HG03097 (cell line): ENCODE results near the gene ANKRD13C.
"Not testable (repeated sequence)": the region's sequence is repeated elsewhere in the genome, so short reads cannot be mapped to it uniquely, and the experiment has no call there.

Experiments used
- ATAC-seq: cut with Tn5 transposase; IDR thresholded peaks from one replicate; pipeline ENCODE4 v1.9.1; 2021; ENCODE audit not compliant: unreplicated experiment, low FRiP score

The ANKRD13C gene, protein sequence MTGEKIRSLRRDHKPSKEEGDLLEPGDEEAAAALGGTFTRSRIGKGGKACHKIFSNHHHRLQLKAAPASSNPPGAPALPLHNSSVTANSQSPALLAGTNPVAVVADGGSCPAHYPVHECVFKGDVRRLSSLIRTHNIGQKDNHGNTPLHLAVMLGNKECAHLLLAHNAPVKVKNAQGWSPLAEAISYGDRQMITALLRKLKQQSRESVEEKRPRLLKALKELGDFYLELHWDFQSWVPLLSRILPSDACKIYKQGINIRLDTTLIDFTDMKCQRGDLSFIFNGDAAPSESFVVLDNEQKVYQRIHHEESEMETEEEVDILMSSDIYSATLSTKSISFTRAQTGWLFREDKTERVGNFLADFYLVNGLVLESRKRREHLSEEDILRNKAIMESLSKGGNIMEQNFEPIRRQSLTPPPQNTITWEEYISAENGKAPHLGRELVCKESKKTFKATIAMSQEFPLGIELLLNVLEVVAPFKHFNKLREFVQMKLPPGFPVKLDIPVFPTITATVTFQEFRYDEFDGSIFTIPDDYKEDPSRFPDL

DNA sequence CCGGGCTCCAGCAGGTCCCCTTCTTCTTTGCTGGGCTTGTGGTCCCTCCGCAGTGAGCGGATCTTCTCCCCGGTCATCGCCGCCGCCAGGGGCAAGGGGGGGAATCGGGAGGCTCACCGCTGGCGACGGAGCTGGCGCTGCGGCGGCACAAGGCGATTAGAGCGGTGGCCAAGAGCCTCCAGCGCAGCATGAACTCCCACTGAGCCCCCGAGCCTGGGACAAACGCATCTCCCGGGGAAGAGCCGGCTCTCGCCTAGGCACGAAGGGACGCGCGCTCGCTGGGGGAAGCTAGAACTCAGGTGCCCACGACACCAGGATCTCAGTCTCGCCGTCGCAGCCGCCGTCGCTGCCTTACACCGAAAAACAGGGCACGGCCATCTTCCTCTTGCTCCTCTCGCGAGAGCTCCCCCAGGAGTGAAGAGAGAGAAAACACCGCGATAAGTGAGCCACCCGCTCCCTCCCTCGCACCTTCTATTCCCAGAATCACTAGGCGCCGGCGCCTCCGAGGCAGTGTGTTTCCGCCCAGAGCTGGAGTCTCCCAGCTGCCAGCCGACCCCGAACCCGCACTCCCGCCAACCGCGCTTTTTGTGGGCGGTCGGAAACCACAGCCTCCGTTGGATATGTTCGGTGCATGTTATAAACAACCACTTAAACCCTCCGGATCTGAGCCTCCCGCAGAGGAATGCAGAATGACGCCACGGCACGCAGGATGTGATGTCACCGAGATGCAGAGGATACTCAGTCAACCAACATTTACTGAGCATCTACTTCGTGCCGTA lies at the start of gene ANKRD13C:
Gene ANKRD13C, minus strand, starts transcription at position 391 of the 779 bp plus-strand sequence. Its CDS starts 314 bp downstream, at position 77.
- peak; percentile 91 for ATAC-seq

DNA sequence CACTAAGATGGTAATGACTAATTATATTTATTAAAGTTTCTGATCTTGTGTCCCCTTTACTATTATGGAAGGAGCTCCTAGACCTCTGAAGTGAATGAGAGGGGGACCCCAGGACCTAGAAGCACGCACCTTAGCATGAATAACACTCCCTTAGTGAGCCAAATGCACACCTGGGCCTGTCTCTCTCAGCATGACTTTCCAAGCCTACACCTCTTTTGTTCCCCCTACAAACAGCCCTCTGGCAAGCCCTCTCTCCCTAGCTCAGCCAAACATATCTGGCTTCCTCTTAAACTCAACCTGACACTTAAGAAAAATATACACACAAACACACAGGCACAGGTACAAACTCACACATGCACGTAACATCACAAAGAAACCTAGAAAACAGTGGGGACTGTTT lies 49.2 kb upstream of the ANKRD13C start:
- ATAC-seq = no peak

DNA sequence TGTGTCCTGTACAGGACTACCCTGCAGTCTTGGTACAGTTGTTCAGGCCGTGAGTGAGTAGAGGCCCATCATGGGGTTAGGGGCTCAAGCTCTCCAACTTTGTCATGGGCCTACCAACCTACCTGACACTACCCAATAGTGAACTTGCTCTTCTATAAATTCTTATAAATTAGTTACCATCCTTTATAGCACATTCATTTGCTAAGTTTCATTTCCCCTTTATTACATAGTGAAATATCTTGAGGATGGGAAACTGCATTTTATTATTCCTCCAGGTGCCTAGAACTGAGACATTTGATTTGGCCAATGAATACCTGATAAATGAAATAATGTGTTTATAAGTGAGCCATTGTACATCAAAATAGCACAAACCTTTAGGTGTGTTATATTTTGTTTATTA lies 47.5 kb upstream of the ANKRD13C start:
- no peak for ATAC-seq

DNA sequence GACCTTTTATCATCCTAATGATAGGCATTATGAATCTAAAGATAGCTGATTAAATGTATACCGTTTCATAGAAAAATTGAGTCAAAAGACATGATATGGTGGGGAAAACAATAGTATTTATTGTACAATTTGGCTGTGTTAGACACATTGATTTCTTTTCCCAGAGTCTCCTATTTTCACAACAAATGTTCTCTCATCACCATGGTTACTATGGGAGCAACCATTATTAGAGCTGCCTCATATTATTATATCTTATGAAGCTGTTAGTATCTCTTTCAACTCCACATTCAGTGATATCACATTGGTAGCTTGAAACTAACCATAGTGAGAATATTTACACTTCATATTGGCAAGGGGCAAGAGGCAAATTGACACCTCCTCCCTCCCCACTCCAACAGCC lies 45.8 kb upstream of the ANKRD13C start:
- no peak for ATAC-seq

DNA sequence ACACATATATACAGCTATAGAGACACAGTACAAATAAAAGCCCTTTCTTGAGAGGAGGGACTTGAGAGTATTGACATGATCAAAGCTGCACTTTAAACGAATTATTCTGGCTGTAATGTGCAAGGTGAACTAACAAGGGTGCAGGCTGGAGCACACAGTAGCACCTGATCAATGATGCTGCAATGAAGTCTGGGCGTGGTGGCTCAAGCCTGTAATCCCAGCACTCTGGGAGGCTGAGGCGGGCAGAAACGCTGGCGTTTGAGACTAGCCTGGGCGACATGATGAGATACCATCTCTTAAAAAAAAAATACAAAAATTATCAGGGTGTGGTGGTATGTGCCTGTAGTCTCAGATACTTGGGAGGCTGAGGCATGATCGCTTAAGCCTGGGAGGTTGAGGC lies 42.5 kb upstream of the ANKRD13C start:
- no peak for ATAC-seq

DNA sequence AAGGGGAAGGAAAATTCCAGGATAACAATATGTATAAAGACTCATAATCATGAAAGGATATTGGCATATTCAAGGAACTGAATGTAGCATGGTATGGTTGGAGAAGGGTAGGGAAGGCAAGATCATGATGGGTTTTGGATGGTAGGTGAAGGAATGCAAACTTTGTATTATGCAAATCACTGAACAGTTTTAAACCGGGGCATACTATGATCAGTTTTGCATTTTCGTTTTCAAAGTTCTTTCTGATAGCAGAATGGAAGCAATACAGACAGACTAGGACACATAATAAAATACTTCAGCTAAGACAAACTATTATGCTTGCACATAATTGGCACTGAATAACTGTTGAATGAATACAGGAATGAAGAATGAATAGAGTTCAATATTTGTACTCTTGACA lies 42.1 kb upstream of the ANKRD13C start:
- no peak for ATAC-seq

DNA sequence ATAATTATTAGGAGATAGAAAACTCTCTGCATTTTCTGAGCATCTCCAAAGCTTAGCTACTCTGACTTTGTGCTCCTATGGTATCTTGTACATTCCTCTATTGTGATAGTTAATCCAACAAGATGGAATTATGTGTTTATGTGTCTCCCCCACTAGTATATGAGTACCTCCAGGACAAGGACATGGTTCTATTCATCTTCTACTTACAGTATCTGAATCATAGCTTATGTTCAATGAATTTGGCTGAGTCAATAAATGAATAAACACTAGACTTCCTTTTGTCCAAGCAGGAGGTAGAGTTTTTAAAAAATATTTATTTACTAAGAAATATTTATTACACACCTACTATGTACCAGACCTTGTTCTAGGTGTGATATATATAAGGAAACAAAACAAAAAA lies 38.1 kb upstream of the ANKRD13C start:
- ATAC-seq = no peak

DNA sequence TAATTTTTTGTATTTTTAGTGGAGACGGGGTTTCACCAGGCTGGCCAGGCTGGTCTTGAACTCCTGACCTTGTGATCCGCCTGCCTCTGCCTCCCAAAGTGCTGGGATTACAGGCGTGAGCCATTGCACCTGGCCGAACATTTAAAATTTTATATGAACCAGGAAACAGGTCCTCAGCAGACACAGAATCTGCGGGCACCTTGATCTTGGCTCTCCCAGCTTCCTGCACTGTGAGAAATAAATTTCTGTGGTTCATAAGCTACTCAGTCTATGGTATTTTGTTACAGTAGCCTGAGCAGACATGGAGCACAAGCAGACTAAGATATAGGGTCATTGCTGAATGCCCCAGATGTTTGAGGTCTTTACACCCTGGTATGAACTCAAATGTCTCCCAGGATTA lies 33.0 kb upstream of the ANKRD13C start:
- no peak for ATAC-seq

DNA sequence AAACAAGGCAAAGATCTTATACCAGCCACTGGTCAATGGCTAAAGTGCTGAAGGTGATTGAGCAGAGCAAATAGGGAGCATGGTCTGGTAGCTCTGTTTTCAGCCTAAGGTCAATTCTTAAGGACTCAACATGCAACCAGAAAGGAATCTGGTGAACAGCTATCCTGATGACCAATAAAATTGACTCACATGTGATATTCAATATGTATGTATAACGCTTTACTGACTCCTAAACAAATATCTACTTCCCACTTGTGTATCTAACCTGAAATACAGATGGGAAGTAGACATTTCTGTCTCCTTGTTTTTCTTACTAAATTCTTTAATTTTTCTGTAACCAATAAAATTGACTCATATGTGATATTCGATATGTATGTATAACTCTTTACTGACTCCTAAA lies 31.6 kb upstream of the ANKRD13C start:
- no peak for ATAC-seq

DNA sequence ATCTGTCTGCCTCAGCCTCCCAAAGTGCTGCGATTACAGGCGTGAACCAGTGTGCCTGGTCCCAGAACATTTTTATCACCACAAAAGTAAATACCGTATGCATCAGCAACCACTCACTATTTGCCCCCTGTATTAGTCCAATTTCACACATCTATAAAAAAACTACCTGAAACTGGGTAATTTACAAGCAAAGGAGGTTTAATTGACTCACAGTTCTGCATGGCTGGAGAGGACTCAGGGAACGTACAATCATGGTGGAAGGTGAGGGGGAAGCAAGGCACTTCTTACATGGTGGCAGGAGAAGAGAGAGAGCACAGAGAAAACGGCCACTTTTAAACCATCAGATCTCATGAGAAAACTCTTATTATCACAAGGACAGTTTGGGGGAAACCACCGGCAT lies 31.0 kb upstream of the ANKRD13C start:
- no peak for ATAC-seq

DNA sequence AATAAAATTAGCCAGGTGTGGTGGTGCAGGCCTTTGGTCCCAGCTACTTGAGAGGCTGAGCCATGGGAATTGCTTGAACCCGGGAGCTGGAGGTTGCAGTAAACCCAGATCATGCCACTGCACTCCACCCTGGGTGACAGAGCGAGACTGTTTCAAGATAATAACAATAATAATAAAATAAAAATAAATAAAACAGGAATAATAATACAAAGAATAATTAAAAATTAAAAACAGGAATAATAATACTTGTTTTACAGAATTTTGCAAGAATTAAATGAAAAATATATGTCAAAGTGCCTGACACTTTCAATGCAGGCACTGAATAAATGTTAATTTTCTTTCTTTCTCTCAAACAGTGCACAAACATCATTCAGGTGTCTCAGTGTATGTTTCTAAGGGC lies 30.0 kb upstream of the ANKRD13C start:
- no peak for ATAC-seq

DNA sequence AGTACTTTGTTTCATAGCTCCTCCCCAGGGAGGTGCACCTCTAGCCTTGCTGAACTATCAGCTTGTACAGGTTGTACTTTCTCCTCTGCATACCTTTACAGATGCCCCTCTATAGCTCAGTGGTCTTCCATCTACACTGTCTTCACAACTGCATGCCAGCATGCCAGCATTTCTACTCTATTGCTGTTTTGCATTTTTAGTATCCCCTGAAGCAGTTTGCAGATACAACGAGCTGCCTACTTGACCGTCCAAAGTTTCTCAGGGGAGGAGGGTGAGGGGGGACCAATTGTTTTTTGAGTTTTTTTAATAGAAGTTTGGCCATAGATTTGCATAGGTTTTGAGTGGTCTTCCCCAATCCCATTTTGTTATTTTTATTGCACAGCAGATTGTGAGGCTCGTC lies 29.0 kb upstream of the ANKRD13C start:
- ATAC-seq = no peak

DNA sequence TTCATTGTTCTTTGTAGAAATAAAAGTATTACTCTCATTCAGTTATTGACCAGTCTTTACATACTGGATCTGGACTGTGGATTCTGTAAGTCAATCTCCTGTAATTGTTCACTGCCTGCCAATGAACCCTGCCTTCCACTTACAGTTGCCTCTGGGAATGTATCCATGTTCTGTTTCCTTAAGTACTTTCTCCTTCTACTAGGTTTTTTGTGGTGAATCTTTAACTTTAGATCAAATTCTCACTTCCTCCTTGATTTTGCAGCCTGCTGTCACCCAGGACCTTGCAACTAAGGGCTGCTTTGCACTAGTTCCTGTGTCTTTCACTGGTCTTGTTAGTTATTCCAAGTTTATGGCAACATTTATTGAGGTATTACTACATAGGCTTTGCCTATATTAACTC lies 28.2 kb upstream of the ANKRD13C start:
- ATAC-seq = peak; percentile 92

DNA sequence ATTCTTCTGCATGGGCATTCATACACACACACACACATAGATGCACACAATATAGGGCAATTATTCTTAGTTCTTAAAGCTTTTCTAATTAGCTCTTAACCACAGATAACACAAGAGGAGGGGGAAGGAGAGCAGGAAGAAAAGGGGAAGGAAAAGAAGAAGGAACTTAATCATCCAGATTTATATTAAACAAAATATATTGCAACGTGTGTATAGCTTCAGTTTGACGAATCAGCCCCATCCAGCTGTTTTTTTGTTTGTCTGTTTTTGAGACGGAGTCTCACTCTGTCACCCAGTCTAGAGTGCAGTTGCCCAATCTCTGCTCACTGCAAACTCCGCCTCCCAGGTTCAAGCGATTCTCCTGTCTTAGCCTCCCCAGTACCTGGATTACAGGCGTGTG lies 21.7 kb upstream of the ANKRD13C start:
- ATAC-seq = no peak

DNA sequence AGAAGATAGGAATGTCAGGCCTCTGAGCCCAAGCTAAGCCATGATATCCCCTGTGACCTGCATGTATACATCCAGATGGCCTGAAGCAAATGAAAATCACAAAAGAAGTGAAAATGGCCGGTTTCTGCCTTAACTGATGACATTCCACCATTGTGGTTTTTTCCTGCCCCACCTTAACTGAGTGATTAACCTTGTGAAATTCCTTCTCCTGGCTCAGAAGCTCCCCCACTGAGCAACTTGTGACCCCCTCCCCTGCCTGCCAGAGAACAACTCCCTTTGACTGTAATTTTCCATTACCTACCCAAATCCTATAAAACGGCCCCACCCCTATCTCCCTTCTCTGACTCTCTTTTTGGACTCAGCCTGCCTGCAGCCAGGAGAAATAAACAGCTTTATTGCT lies 19.1 kb upstream of the ANKRD13C start:
- not testable (repeated sequence) for ATAC-seq

DNA sequence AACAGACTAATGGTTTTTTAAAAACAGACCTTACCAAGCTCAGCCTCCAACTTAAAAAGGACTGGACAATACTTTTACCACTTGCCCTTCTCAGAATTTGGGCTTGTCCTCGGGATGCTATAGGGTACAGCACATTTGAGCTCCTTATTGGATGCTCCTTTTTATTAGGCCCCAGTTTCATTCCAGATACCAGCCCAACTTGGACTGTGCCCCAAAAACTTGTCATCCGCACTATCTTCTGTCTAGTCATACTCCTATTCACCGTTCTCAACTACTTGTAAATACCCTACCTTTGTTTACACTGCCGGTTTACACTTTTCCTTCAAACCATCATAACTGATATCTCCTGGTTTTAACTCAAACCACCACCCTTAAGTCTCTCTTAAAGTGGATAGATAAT lies 17.9 kb upstream of the ANKRD13C start:
- ATAC-seq = no peak

DNA sequence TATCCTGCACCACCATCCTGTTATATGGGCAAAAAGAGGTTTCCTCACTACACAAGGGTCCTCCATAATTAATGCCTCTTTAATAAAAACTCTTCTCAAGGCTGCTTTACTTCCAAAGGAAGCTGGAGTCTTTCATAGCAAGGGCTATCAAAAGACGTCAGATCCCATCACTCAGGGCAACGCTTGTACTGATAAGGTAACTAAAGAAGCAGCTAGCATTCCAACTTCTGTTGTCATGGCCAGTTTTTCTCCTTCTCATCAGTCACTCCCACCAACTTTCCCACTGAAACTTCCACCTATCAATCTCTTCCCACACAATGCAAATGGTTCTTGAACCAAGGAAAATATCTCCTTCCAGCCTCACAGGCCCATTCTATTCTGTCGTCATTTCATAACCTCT lies 17.1 kb upstream of the ANKRD13C start:
- not testable (repeated sequence) for ATAC-seq

DNA sequence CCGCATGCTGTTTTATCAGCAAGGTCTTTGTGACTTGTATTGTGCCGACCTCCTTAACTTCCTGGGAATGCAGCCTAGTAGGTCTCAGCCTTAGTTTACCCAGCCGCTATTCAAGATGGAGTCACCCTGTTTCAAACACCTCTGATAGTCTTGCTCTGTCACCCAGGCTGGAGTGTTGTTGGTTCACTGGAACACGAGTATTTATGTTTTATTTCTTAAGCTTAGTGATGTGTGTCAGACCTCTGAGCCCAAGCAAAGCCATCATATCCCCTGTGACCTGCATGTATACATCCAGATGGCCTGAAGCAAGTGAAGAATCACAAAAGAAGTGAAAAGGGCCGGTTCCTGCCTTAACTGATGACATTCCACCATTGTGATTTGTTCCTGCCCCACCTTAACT lies 12.9 kb upstream of the ANKRD13C start:
- not testable (repeated sequence) for ATAC-seq

DNA sequence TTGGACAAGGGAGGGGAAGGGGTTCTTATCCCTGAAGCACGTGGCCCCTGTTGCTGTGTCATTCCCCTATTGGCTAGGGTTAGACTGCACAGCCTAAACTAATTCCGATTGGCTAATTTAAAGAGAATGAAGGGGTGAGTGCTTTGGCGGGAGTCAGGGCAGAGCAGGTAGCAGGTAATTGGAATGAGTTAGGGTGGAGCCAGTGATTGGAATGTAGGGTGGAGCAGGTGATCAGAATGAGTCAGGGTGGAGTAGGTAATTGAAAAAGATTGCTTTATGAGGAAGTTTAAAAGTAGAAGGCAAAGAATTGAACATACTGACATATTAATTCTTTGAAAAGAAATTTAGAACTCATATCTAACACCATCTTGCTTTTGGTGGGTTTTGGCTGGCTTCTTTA lies 12.5 kb upstream of the ANKRD13C start:
- ATAC-seq = not testable (repeated sequence)

DNA sequence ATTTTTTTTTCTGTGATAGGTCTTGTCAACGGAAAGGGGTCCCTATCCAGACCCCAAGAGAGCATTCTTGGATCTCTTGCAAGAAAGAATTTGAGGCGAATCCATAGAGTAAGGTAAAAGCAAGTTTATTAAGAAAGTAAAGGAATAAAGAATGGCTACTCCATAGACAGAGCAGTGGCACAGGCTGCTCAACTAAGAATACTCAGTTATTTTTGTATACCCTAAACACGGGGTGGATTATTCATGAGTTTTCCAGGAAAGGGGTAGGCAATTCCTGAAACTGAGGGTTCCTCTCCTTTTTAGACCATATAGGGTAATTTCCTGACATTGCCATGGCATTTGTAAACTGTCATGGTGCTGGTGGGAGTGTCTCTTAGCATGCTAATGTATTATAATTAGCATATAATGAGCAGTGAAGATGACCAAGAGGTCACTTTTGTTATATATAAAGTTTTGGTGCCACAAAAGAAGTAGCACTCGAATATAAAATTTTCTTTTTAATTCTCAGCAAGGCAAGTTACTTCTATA lies 12.0 kb upstream of the ANKRD13C start:
- ATAC-seq = not testable (repeated sequence)

DNA sequence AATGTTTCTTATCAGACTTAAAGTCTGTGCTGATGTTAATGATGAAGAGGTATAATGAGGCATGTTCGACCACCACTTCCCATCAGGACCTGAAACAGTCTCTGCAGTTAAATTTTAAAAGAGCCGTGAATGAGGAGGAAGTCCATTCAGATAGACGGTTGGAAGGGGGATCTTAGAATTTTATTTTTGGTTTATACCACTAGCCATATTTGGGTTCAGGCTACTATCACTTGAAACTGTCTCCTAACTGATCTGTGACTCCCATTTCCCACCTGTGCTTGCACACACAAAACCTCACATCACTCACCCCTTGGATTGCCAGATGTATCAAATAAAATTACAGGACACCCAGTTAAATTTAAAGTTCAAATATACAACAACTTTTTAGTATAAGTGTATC lies 9.9 kb upstream of the ANKRD13C start:
- peak; percentile 65 for ATAC-seq
